ENCODE measurements around the gene COPS9.

Gene COPS9

DNA sequence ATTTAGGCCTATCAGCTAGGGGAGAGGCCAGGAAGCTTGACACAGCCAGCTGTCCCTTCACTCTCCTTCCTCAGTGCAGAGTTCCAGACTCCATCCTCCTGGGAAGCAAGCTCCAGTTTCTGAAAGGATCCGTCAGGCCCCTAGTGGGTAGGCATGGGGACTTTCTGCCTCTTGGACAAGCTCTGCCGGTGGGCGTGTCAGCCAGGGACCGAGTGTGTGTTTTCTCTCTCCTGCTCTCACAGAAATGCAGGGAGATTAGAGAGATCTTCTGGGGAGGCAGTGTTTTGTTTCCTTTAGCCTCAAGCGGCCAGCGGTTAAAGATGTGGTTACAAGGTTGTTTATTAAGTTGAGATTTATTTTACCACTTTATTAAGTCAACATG lies 34.2 kb upstream of the COPS9 start:
- Histone ChIP-seq H2AFZ (ENCODE audit: low read depth) (no peak overlapping the region), H3K27me3 (ENCODE audit: insufficient read depth, low read depth) (no peaks in the 10 kb centered on the region; the same call in 1 of the 2 replicates), H3K4me2 (no peak overlapping the region), H3K36me3 (ENCODE audit: insufficient read depth) (no peaks in the 10 kb centered on the region), H3K4me1 (ENCODE audit: low read depth, poor library complexity, severe bottlenecking) (no peaks in the 10 kb centered on the region), H4K20me1 (ENCODE audit: insufficient read depth) (no peaks in the 10 kb centered on the region), H3K4me3 (IDR thresholded peaks at IDR 0.05; ENCODE audit: insufficient read depth, low read depth, low read length) (no peak overlapping the region), H3K9ac (no peak overlapping the region), H3K27ac (no peak overlapping the region), H3K79me2 (ENCODE audit: insufficient read depth, low read depth) (no peaks in the 10 kb centered on the region)
- TF ChIP-seq, protein P1, sequence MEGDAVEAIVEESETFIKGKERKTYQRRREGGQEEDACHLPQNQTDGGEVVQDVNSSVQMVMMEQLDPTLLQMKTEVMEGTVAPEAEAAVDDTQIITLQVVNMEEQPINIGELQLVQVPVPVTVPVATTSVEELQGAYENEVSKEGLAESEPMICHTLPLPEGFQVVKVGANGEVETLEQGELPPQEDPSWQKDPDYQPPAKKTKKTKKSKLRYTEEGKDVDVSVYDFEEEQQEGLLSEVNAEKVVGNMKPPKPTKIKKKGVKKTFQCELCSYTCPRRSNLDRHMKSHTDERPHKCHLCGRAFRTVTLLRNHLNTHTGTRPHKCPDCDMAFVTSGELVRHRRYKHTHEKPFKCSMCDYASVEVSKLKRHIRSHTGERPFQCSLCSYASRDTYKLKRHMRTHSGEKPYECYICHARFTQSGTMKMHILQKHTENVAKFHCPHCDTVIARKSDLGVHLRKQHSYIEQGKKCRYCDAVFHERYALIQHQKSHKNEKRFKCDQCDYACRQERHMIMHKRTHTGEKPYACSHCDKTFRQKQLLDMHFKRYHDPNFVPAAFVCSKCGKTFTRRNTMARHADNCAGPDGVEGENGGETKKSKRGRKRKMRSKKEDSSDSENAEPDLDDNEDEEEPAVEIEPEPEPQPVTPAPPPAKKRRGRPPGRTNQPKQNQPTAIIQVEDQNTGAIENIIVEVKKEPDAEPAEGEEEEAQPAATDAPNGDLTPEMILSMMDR (conservative IDR thresholded peaks at IDR 0.05; ENCODE audit: low read depth, low read length) = no peak

DNA sequence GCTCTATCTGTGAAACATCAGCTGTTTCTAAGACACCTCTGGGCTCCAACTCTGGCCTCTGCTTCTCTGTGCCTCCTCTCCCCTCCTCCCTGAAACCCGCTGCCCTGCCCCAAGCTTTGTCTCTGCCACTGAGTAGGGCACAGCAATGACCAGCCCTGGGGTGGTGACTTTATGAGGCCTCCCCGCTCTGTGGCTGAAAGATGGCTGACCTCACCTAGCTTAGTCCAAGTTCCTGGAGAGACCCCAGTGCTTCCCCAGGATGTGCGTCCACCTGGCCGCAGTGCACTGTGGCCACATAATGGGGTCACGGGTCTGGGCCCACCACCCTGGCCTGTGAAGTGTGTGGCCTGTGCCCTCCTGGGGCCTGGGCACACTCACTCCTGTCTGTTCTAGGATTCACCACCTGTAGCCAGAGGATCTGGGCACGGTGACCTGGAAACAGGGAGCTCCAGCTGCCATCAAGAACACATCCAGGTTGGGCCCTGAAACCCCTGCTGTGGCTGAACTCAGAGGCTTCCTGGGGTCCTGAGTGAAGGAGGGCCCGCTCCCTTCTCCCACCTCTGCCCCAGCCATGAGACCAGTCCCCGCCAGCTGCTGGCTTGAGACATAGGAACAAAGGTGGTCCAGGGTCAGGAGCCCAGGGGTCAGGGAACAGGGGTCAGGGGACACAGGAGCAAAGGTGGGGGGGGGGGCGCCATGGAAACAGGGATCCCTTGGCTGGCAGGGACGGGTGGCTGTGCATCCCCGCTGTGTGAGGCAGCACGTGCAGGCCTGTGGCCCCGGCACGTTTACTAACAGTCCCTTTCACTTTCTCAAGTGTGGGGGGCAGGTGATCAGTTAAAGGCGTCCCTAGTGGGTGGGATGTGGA lies 33.6 kb upstream of the COPS9 start:
- Histone ChIP-seq H3K9ac (no peak overlapping the region), H3K79me2 (ENCODE audit: insufficient read depth, low read depth) (no peaks in the 10 kb centered on the region), H3K36me3 (ENCODE audit: insufficient read depth) (no peaks in the 10 kb centered on the region), H4K20me1 (ENCODE audit: insufficient read depth) (no peaks in the 10 kb centered on the region), H3K4me2 (no peak overlapping the region), H2AFZ (ENCODE audit: low read depth) (no peak overlapping the region), H3K4me1 (ENCODE audit: low read depth, poor library complexity, severe bottlenecking) (no peaks in the 10 kb centered on the region), H3K4me3 (IDR thresholded peaks at IDR 0.05; ENCODE audit: insufficient read depth, low read depth, low read length) (no peak overlapping the region), H3K27ac (no peak overlapping the region), H3K27me3 (ENCODE audit: insufficient read depth, low read depth) (no peaks in the 10 kb centered on the region; the same call in 1 of the 2 replicates)
- TF ChIP-seq, protein P1 (conservative IDR thresholded peaks at IDR 0.05; ENCODE audit: low read depth, low read length) = no peak

- Histone ChIP-seq H3K36me3 (ENCODE audit: insufficient read depth) (no peaks in the 10 kb centered on the region), H3K79me2 (ENCODE audit: insufficient read depth, low read depth) (no peaks in the 10 kb centered on the region), H3K4me1 (ENCODE audit: low read depth, poor library complexity, severe bottlenecking) (no peaks in the 10 kb centered on the region), H4K20me1 (ENCODE audit: insufficient read depth) (no peaks in the 10 kb centered on the region), H3K4me3 (IDR thresholded peaks at IDR 0.05; ENCODE audit: insufficient read depth, low read depth, low read length) (no peak overlapping the region), H3K27me3 (ENCODE audit: insufficient read depth, low read depth) (no peaks in the 10 kb centered on the region; the same call in 1 of the 2 replicates), H3K4me2 (no peak overlapping the region), H3K27ac (no peak overlapping the region), H2AFZ (ENCODE audit: low read depth) (no peak overlapping the region), H3K9ac (no peak overlapping the region)
- TF ChIP-seq, protein P1 (conservative IDR thresholded peaks at IDR 0.05; ENCODE audit: low read depth, low read length) = no peak
Observed at GRCh38 chr2:240168546-240169361, 32.6 kb upstream of the COPS9 start.

DNA sequence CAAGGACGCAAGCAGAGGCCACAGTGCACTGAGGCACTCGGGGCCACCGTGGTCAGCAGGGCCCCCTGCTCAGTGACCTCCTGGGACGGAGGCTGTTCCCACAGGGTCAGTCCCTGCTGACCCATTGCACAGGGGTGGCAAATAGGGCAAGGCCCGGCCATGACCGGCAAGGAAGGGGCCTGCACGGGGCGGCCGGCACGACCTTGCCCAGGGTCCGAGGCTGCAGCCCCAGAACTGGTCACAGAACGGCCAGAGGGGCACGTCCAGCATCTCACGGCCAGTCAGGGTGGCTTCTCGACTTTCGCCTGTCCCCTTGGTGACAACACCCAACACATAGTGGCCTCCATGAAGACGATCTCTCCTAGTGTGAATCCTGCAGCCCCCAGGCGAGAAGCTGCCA lies 31.9 kb upstream of the COPS9 start:
- TF ChIP-seq, protein P1 (conservative IDR thresholded peaks at IDR 0.05; ENCODE audit: low read depth, low read length) = no peak
- no peak overlapping the region for H3K4me2 ChIP-seq
- H2AFZ ChIP-seq (ENCODE audit: low read depth) = no peak overlapping the region
- H3K79me2 ChIP-seq (ENCODE audit: insufficient read depth, low read depth) = no peaks in the 10 kb centered on the region
- no peaks in the 10 kb centered on the region for H4K20me1 ChIP-seq (ENCODE audit: insufficient read depth)
- no peaks in the 10 kb centered on the region; the same call in 1 of the 2 replicates for H3K27me3 ChIP-seq (ENCODE audit: insufficient read depth, low read depth)
- no peak overlapping the region for H3K4me3 ChIP-seq (IDR thresholded peaks at IDR 0.05; ENCODE audit: insufficient read depth, low read depth, low read length)
- H3K9ac ChIP-seq = no peak overlapping the region
- no peaks in the 10 kb centered on the region for H3K4me1 ChIP-seq (ENCODE audit: low read depth, poor library complexity, severe bottlenecking)
- H3K36me3 ChIP-seq (ENCODE audit: insufficient read depth) = no peaks in the 10 kb centered on the region
- no peak overlapping the region for H3K27ac ChIP-seq

All from KMS-11 (cell line).